ENCODE measurements around the gene TRMT44. TPM values are rescaled to one million over a fixed set of nuclear protein-coding genes. Genes with fewer than 3 reads are reported as not detected.
"Not testable (repeated sequence)": the region's sequence is repeated elsewhere in the genome, so short reads cannot be mapped to it uniquely, and the experiment has no call there.

TRMT44 gene
- total RNA-seq, 1 experiment from 2014 or later, result 24.4 TPM

- Mint-ChIP-seq H3K4me3 (ENCODE audit: unreplicated experiment) (no peak overlapping the region), H3K27me3 (ENCODE audit: insufficient read depth, unreplicated experiment) (peaks cover 15% of the 10 kb centered on the region), H3K36me3 (ENCODE audit: insufficient read depth, unreplicated experiment) (peaks cover 5% of the 10 kb centered on the region), H3K27ac (ENCODE audit: low read depth, unreplicated experiment) (no peak overlapping the region), H3K4me1 (ENCODE audit: insufficient read depth, unreplicated experiment) (no peaks in the 10 kb centered on the region), H3K9me3 (ENCODE audit: unreplicated experiment) (no peaks in the 10 kb centered on the region)
- TF ChIP-seq CTCF (IDR thresholded peaks at IDR 0.05; ENCODE audit: unreplicated experiment), result no peak
- intact Hi-C loops (cut with micrococcal nuclease), result no loop called here
- CTCF ChIA-PET, result interaction anchor here (0.6 to 1.5 kb wide), 4 partner anchors 8 to 87 kb away, joined by 3 to 5 read pairs (median 3); no protein-coding TSS in a partner anchor
- DNase-seq (ENCODE audit: unreplicated experiment), result no peak
- BruUV-seq (replicated peaks), result no TSS peak
- POLR2A ChIA-PET, result interaction anchor here (1.1 kb wide), 1 partner anchor 15 kb away, joined by 3 read pairs; no protein-coding TSS in a partner anchor
Measured at GRCh38 chr4:8512510-8512909, 71.9 kb downstream of the TRMT44 start.

GRCh38 chr4:8513080-8513479 lies 72.5 kb downstream of the TRMT44 start:
- H3K9me3 Mint-ChIP-seq (ENCODE audit: unreplicated experiment); BruUV-seq (replicated peaks); DNase-seq (ENCODE audit: unreplicated experiment); intact Hi-C loops (cut with micrococcal nuclease); H3K36me3 Mint-ChIP-seq (ENCODE audit: insufficient read depth, unreplicated experiment); H3K4me3 Mint-ChIP-seq (ENCODE audit: unreplicated experiment); H3K4me1 Mint-ChIP-seq (ENCODE audit: insufficient read depth, unreplicated experiment); H3K27ac Mint-ChIP-seq (ENCODE audit: low read depth, unreplicated experiment): not testable (repeated sequence)
- ChIA-PET POLR2A (interaction anchor here (1.1 kb wide), 1 partner anchor 16 kb away, joined by 3 read pairs; no protein-coding TSS in a partner anchor), CTCF (interaction anchor here (0.6 to 1.5 kb wide), 5 partner anchors 9 to 428 kb away, joined by 3 to 5 read pairs (median 3); no protein-coding TSS in a partner anchor)
- H3K27me3 Mint-ChIP-seq (ENCODE audit: insufficient read depth, unreplicated experiment), result peaks cover 15% of the 10 kb centered on the region

GRCh38 chr4:8513931-8514330 lies 73.4 kb downstream of the TRMT44 start:
- no peak for DNase-seq (ENCODE audit: unreplicated experiment)
- Mint-ChIP-seq H3K27me3 (ENCODE audit: insufficient read depth, unreplicated experiment) (peaks cover 15% of the 10 kb centered on the region), H3K9me3 (ENCODE audit: unreplicated experiment) (no peaks in the 10 kb centered on the region), H3K27ac (ENCODE audit: low read depth, unreplicated experiment) (no peak overlapping the region), H3K4me3 (ENCODE audit: unreplicated experiment) (no peak overlapping the region), H3K4me1 (ENCODE audit: insufficient read depth, unreplicated experiment) (no peaks in the 10 kb centered on the region), H3K36me3 (ENCODE audit: insufficient read depth, unreplicated experiment) (peaks cover 5% of the 10 kb centered on the region)
- CTCF ChIA-PET, result interaction anchor here (0.9 to 1.5 kb wide), 2 partner anchors 9 to 427 kb away, joined by 3 to 5 read pairs; no protein-coding TSS in a partner anchor
- POLR2A ChIA-PET, result no interaction called here
- no peak for TF ChIP-seq CTCF (IDR thresholded peaks at IDR 0.05; ENCODE audit: unreplicated experiment)
- intact Hi-C loops (cut with micrococcal nuclease), result no loop called here
- no TSS peak for BruUV-seq (replicated peaks)

- H3K4me1 Mint-ChIP-seq (ENCODE audit: insufficient read depth, unreplicated experiment), result no peaks in the 10 kb centered on the region
- POLR2A ChIA-PET, result no interaction called here
- no peaks in the 10 kb centered on the region for H3K9me3 Mint-ChIP-seq (ENCODE audit: unreplicated experiment)
- no TSS peak for BruUV-seq (replicated peaks)
- no peak overlapping the region for H3K27ac Mint-ChIP-seq (ENCODE audit: low read depth, unreplicated experiment)
- DNase-seq (ENCODE audit: unreplicated experiment), result no peak
- no peak overlapping the region for H3K4me3 Mint-ChIP-seq (ENCODE audit: unreplicated experiment)
- intact Hi-C loops (cut with micrococcal nuclease), result no loop called here
- CTCF ChIA-PET, result interaction anchor here (1.0 kb wide), 1 partner anchor 45 kb away, joined by 3 read pairs; no protein-coding TSS in a partner anchor
- peaks cover 5% of the 10 kb centered on the region for H3K36me3 Mint-ChIP-seq (ENCODE audit: insufficient read depth, unreplicated experiment)
- TF ChIP-seq CTCF (IDR thresholded peaks at IDR 0.05; ENCODE audit: unreplicated experiment), result no peak
- H3K27me3 Mint-ChIP-seq (ENCODE audit: insufficient read depth, unreplicated experiment), result peaks cover 15% of the 10 kb centered on the region
Measured at GRCh38 chr4:8514391-8514790, 73.8 kb downstream of the TRMT44 start.

All from MCF 10A (cell line).